ENCODE measurements around the gene GPR132. TPM values are rescaled to one million over a fixed set of nuclear protein-coding genes. Genes with fewer than 3 reads are reported as not detected.

The GPR132 gene
- total and polyA plus RNA-seq, 2 of the 13 experiments (the other 11 are each of a cell fraction or from before 2014, with no cell fraction given) = not detected

DNA sequence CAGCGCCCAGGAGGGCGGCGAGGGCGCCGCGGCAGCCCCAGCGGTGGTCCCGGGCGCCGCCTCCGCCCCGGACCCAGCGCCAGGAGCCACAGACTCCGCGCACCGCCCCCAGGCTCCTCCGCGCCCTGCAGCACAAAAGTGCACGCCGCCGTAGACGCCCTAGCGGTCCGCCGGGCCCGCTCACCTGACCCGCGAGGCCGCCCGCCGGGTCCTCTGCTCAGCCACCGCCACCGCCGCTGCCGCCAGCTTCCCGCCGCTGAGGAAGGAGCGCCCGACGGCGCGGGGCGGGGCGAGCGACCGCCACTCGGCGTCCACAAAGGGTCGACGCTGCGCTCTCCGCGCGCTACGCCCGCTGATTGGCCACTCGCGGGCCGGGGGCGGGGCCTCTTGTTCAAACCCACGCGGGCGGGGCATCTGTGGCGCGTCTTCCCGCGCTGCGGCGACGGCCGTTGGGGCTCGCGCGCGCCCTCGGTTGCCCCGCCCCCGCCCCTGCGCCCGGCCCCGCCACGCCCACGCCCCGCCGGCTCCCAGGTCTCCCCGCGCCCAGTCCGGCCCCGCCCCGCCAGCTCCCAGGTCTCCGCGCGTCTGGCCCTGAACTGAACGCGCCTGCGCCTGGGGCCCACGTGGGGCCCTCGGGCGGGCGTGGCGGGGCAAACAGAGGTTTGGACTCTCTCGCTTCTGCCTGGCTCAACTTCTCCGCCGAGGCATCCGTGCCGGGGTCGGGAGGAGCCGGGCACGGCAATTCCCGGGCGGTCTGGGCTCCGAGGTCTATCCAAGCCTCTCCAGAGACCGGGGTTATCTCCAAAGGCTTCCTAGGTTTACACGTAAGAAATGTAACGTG, 44.2 kb downstream of the GPR132 start, which contains the start of gene CDCA4 (continued):
- no peak; the same call in 1 of the 2 replicates for TF ChIP-seq CREBL2 (CRISPR knock-in tag; IDR thresholded peaks at IDR 0.05; ENCODE audit: borderline replicate concordance)
- no peak for TF ChIP-seq GFI1 (CRISPR knock-in tag; IDR thresholded peaks at IDR 0.05; ENCODE audit: borderline replicate concordance)
- no peak for TF ChIP-seq HDAC6 (IDR thresholded peaks at IDR 0.05; ENCODE audit: low read depth, low read length)
- peak; percentile 28; the same call in 1 of the 2 replicates for TF ChIP-seq MTERF4 (CRISPR knock-in tag; IDR thresholded peaks at IDR 0.05)
- no peak for TF ChIP-seq ZNF557 (CRISPR knock-in tag; IDR thresholded peaks at IDR 0.05)
- TF ChIP-seq BCL3 (CRISPR knock-in tag; IDR thresholded peaks at IDR 0.05) = no peak
- TF ChIP-seq SAFB2 (CRISPR knock-in tag; IDR thresholded peaks at IDR 0.05; ENCODE audit: borderline replicate concordance, low read depth) = no peak; the same call in 1 of the 2 replicates
- TF ChIP-seq POGZ (CRISPR knock-in tag; IDR thresholded peaks at IDR 0.05) = no peak
- peak; percentile 97 for TF ChIP-seq TFDP2 (CRISPR knock-in tag; IDR thresholded peaks at IDR 0.05)
- 0 out of 2 replicates have a peak, but pooled peaks have one; percentile 1 for TF ChIP-seq SALL2 (CRISPR knock-in tag; IDR thresholded peaks at IDR 0.05)
- no peak for TF ChIP-seq MTA3 (CRISPR knock-in tag; IDR thresholded peaks at IDR 0.05)
- TF ChIP-seq FOXK1 (CRISPR knock-in tag; IDR thresholded peaks at IDR 0.05; ENCODE audit: borderline replicate concordance, low read depth) = peak; percentile 24; the same call in 1 of the 2 replicates
- TF ChIP-seq ZNF703 (CRISPR knock-in tag; IDR thresholded peaks at IDR 0.05; ENCODE audit: borderline replicate concordance) = no peak
- TF ChIP-seq JUNB (CRISPR knock-in tag; IDR thresholded peaks at IDR 0.05; ENCODE audit: borderline replicate concordance) = no peak
- no peak for TF ChIP-seq POLR2AphosphoS2 (IDR thresholded peaks at IDR 0.05; ENCODE audit: low read depth, low read length)
- TF ChIP-seq KLF11 (CRISPR knock-in tag; IDR thresholded peaks at IDR 0.05) = no peak
- no peak for TF ChIP-seq ZNF326 (CRISPR knock-in tag; IDR thresholded peaks at IDR 0.05; ENCODE audit: borderline replicate concordance)
- TF ChIP-seq ZNF274 (CRISPR knock-in tag; IDR thresholded peaks at IDR 0.05) = peak; percentile 39; the same call in 1 of the 2 replicates
- no peak for TF ChIP-seq ZNF839 (CRISPR knock-in tag; IDR thresholded peaks at IDR 0.05; ENCODE audit: borderline replicate concordance)
- TF ChIP-seq PTBP1 (IDR thresholded peaks at IDR 0.05; ENCODE audit: low read depth, low read length, poor library complexity, severe bottlenecking) = no peak
- TF ChIP-seq ZNF232 (CRISPR knock-in tag; IDR thresholded peaks at IDR 0.05; ENCODE audit: borderline replicate concordance) = 0 out of 2 replicates have a peak, but pooled peaks have one; percentile 79
- no peak for TF ChIP-seq KAT2B (IDR thresholded peaks at IDR 0.05; ENCODE audit: borderline replicate concordance, low read depth, low read length)
- 0 out of 2 replicates have a peak, but pooled peaks have one; percentile 11 for TF ChIP-seq HNRNPL (IDR thresholded peaks at IDR 0.05; ENCODE audit: low read depth, low read length)
- no peak for TF ChIP-seq SOX5 (CRISPR knock-in tag; IDR thresholded peaks at IDR 0.05; ENCODE audit: borderline replicate concordance)
- no peak for TF ChIP-seq ZBTB7A (CRISPR knock-in tag; IDR thresholded peaks at IDR 0.05)
- TF ChIP-seq AKAP8 (CRISPR knock-in tag; IDR thresholded peaks at IDR 0.05) = no peak
- no peak for TF ChIP-seq HMGA1 (CRISPR knock-in tag; conservative IDR thresholded peaks at IDR 0.05)

All from HepG2 (cell line).